GM18909 (cell line): ENCODE measurements around the gene TOMM5.

Experiments
- ATAC-seq: cut with Tn5 transposase; IDR thresholded peaks from one replicate; pipeline ENCODE4 v1.9.1; 2021; ENCODE audit warnings: mild to moderate bottlenecking; ENCODE audit not compliant: unreplicated experiment, poor library complexity

Gene TOMM5

GRCh38 chr9:37592108-37592951 is at the start of gene TOMM5:
Gene TOMM5, minus strand, starts transcription at chr9:37592597. Its CDS starts 65 bp downstream, at chr9:37592532.
- ATAC-seq: peak; percentile 88

- no peak for ATAC-seq
Observed at GRCh38 chr9:37641331-37641730, 48.9 kb upstream of the TOMM5 start.

DNA sequence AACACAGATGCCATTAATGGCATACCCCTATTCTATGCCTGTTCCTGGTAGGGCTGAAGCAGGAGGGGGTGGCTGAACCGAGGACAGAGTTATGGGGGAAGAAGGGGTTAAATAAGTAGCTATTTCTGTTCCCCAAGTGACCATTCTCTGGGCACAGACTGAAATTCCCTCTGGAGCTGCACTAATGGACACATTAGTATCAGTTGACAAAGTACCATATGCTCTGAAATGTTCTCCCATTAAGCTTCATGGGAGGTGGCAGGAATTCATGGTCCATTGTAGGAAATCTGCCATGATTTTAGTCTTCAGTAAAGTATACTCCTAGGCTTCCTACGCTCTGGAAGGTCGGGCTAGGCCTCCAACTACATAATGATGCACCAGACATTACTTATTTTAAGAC is 47.8 kb upstream of the TOMM5 start:
- ATAC-seq: no peak

DNA sequence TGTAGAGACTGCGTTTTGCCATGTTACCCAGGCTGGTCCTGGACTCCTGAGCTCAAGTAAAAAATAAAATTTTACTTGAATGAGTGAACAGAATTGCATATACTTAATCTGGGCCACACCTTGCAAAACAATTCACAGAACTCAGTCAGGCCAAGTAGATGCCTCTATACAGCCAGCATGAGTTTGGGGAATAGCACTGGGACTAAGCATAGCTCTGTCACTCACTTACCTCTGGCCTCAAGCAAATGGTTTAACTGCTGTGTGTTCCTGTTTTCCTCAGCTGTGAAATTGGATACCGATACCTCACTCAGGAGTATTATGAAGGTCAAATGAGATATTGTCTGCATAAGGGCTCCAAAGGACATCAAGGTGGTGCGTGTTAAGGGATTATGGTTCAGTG is 47.4 kb upstream of the TOMM5 start:
- no peak for ATAC-seq

- no peak for ATAC-seq
Observed at GRCh38 chr9:37639109-37639762, 46.8 kb upstream of the TOMM5 start.

DNA sequence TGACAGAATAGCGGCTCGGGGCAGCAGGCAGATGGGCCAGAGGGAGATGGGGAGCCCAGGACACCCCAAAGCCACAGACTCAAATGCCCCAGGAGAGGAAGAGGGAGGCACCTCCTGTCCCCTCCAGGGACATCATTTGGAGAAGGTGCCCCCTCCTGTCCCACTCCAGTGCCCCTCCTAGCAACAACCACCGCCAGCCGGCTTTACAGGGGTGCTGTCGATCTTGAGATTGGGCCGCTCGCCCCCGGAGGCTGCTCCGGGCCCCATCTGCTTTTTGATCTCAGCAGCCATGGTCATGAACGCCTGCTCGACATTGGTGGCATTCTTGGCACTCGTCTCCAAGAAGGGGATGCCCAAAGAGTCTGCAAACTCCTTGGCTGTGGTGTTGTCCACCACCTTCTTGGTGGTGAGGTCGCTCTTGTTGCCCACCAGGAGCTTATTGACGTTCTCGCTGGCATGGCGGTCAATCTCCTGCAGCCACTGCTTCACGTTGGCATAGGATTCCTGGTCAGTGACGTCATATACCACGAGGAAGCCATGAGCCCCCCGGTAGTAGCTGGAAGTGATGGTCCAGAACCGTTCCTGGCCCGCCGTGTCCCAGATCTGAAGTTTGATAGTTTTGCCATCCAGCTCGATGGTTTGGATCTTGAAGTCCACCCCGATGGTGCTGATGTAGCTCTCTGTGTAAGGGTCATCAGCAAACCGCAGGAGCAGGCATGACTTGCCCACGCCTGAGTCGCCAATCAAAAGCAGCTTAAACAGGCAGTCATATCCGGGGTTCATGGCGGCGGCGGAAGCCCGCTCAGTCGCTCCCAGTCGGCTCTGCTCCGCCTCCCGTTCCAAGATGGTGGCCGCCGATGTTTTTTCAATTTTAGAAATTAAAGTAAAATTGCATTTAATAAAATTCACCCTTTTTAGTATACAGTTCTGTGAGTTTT is 44.4 kb upstream of the TOMM5 start:
- no peak for ATAC-seq

DNA sequence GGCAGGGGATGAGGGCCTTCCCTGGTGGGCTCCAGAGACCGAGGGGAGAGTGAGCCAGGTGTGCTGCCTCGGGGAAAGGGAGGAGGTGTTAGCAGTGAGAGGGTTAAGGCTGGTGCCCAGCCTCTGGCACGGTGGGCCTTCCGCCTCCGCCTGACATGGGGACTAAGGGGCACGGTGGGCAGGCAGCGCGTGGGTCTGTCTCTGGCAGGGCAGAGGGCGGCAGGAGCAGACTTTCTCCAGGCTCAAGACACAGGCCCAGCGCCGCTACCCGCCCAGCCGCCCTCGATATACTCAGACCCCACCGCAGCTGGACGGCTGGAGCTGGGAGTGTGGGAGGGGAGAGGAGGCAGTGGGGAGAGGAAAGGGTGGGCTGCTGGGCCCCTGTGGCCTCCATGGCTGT is 43.4 kb upstream of the TOMM5 start:
- ATAC-seq: no peak

DNA sequence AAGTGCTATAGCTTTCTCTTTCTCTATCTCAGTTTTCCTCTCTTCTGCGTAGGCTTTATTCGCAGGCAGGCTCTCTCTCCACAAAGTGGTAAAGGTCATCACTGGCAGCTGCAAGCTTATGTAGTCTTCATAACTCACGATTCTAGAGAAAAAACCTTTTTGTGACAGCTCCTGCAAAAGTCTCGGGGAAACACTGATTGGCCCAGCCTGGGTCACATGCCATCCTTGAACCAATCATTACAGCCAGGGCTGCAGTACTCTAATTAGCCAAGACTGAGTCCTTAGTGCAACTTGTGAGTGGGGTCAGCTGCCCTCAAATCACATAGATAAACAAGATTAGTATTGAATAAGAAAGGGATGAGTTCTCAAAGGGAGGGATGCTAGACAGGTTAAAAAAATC is 40.1 kb upstream of the TOMM5 start:
- no peak for ATAC-seq

DNA sequence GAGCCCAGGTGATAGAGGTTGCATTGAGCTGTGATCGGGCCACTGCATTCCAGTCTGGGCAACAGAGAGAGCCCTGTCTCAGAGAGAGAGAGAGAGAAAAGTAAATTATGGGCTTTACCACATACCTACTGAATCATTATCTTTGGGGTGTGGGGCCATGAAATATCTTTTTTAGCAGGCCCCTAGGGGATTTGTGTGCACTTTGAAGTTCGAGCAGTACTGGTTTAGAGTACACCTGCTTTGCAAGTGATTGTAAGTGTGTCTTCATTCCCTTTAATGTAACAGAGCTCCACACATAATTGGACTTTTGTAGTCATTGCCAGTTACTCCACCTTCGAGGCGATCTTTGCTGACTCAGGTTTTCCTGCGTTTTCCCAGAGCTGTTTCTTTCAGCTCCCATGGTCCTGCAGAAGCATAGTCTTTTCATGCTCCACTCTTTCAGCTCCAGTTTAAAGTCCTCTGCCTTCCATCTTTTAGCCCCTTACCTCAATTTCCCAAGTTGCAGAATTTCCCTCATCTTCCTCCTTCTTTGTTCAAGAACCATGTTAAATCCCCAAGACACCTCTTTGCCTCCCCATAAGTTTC is 34.4 kb upstream of the TOMM5 start:
- no peak for ATAC-seq

- no peak for ATAC-seq
Observed at GRCh38 chr9:37625758-37626147, 33.4 kb upstream of the TOMM5 start.

- ATAC-seq: no peak
Observed at GRCh38 chr9:37625036-37625757, 32.8 kb upstream of the TOMM5 start.

- ATAC-seq: no peak
Observed at GRCh38 chr9:37624073-37624472, 31.7 kb upstream of the TOMM5 start.

- ATAC-seq: no peak
Observed at GRCh38 chr9:37623267-37623666, 30.9 kb upstream of the TOMM5 start.

DNA sequence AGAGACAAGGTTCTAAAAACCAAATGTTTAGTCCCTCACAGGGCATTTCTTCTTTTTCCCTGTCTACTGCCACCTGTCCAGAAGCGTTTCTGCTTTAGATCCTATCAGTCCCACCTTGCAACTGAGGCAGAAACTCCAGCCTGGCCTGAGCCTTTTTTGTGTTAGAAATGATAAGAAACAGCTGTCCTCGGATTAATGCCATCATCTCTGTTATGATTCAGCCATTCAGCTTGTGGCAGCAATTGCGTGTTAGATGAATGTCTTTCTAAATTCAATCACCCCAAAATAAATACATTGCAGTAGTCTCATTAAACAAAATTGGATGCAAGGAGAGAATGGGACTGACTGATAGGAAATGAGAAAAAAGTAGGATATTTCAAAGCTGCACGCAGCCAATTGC is 30.1 kb upstream of the TOMM5 start:
- ATAC-seq: no peak

- no peak for ATAC-seq
Observed at GRCh38 chr9:37621273-37622121, 29.1 kb upstream of the TOMM5 start.

GRCh38 chr9:37620396-37620795 is 28.0 kb upstream of the TOMM5 start:
- ATAC-seq: no peak

DNA sequence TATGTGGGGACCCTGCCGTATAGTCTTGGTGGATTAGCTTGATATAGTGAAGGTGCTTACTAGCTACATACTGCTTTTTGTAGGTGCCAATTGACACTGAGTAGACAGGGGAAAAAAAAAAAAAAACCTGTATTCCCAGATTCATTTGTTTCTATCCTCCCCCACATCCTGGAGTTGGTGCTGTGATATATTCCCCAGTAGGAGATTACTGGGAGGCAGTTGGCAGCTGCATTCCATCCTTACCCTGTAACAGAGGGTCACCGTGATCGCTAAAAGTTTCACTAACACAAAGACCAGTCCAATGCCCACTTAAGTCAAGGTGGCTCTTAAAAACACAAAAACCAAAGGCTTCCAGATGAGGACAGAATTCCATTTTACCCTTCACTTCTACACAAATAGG is 27.4 kb upstream of the TOMM5 start:
- ATAC-seq: no peak

DNA sequence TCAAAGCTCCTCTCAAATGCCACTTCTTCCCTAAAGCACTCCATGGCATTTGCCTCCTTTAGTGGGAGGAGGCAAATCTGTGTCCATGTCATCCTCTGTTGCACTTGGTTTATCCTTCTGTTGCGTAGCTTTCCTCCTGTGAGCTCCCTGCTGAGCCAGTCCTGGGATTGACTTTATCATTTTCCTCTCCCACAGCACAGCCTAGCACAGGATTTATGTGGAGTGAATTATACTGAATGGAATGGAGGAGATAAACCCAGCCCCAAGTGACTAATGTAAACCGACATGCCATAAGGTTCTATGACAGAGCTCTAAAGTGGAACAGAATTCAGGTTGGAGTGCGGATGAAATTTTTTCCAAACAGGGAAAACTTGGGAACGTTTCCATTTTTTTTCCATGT is 26.4 kb upstream of the TOMM5 start:
- no peak for ATAC-seq

DNA sequence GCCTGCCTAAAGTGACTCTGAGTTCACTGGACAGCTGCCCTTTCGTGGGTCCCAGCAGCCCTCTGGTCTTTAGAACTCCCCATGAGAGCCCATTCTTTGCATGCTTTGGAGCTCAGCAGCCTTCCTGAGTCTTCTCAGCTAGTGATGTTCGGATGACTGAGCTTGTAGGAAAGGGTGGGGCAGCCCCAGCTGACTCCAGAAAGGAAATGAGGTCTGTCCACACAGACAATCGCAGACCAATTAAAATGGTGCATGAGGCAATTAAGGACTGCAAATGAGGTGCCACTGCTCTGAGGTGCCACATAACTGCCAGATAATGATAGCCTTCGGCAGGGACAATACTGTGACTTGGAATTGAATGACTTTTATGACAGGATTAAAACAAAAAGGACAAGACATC is 25.4 kb upstream of the TOMM5 start:
- ATAC-seq: no peak
